C4-2B (cell line): ENCODE data around the gene LLPH.

Source experiments
- CTCF ChIP-seq: fragments of 450-650 bp; conservative IDR thresholded peaks from 2 replicates; pipeline ENCODE4 v1.5.1; 2017; ENCODE audit warnings: mild to moderate bottlenecking
- ZFX ChIP-seq: fragments of 450-650 bp; IDR thresholded peaks from 2 replicates; pipeline ENCODE4 v1.6.1; 2017

- TF ChIP-seq CTCF = no peak
- TF ChIP-seq ZFX = no peak
Observed at GRCh38 chr12:66085213-66085612, 45.3 kb downstream of the LLPH start.
